ENCODE measurements around the gene PDE7B.

DNA sequence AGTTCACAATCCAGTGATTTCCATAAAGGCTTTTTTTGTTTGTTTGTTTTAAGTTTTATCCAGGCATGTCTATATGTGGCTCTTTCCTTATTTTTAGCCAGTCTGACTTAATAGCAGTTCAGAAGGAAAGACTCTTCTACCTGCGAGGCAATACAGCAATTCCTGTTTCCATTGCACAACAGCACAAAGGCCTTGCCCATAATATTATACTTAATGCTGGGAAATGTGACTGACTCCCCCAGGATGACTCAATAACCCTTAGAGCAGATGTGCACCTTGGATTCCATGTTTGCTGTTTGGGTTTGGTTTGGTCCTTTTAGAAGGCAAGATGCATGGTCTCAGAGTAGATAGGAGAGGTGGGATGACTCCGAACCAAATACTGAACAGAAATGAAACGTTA lies 214.5 kb downstream of the PDE7B start:
- TF ChIP-seq POLR2AphosphoS5 (IDR thresholded peaks at IDR 0.05; ENCODE audit: low read depth, low read length) (no peak), TAF1 (IDR thresholded peaks at IDR 0.05; ENCODE audit: borderline replicate concordance, insufficient read depth, low read length) (no peak)

Data from PFSK-1 (cell line).